GM12891 (cell line): ENCODE results near the gene SPTBN5.

Experiments
- POLR2A ChIP-seq: IDR thresholded peaks from 2 replicates; pipeline ENCODE4 v1.6.1; 2011; ENCODE audit warnings: low read depth, low read length, control low read depth
- POLR2AphosphoS5 ChIP-seq: IDR thresholded peaks from 2 replicates; pipeline ENCODE4 v1.6.1; 2011; ENCODE audit warnings: low read depth, low read length, control low read depth
- POU2F2 ChIP-seq: IDR thresholded peaks from 2 replicates; pipeline ENCODE4 v1.6.1; 2011; ENCODE audit warnings: low read depth, mild to moderate bottlenecking, control low read depth, low read length, moderate library complexity
- SPI1 ChIP-seq: IDR thresholded peaks from 2 replicates; pipeline ENCODE4 v1.6.1; 2011; ENCODE audit warnings: low read depth, low read length, control low read depth
- TAF1 ChIP-seq: IDR thresholded peaks from 2 replicates; pipeline ENCODE4 v1.6.1; 2011; ENCODE audit warnings: low read depth, low read length, control low read depth

DNA sequence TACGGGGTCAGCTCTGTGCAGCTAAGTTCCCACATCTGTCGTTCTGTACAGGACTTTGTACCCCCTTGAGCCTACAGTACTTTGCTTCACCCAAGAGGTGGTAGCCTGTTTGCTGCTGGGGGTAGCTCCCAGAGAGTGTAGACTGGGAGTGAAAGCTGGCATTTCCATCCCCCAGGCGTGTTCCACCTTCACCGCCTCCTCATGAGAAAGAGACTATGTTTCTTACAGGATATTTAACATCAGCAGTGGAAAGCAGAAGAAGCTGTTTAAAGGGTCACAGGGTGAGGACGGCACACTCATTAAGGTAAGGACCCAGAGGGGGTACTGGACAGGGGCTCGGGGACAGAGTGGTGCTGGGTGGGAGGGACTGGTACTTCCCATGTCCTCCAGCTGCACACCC is 76.1 kb downstream of the SPTBN5 start:
- TF ChIP-seq POLR2A (no peak), POLR2AphosphoS5 (no peak), SPI1 (no peak), TAF1 (no peak), POU2F2 (no peak)
